Measurements from ENCODE around the gene KCTD17.

KCTD17 gene

GRCh38 chr22:37077802-37078448 is 26.4 kb downstream of the KCTD17 start:
- DNase-seq: peak in 28 of 51 donors; percentile 1 to 67 (median 14)

- no peak for DNase-seq
Measured at GRCh38 chr22:37079158-37079557, 27.6 kb downstream of the KCTD17 start.

- DNase-seq: no peak
Measured at GRCh38 chr22:37079668-37080171, 28.2 kb downstream of the KCTD17 start.

GRCh38 chr22:37080438-37080837 is 28.9 kb downstream of the KCTD17 start:
- no peak for DNase-seq

GRCh38 chr22:37080838-37081237 is 29.3 kb downstream of the KCTD17 start:
- DNase-seq: no peak

GRCh38 chr22:37082251-37082873 is 30.8 kb downstream of the KCTD17 start:
- no peak for DNase-seq

- no peak for DNase-seq
Measured at GRCh38 chr22:37083914-37084313, 32.4 kb downstream of the KCTD17 start.

GRCh38 chr22:37084385-37084784 is 32.8 kb downstream of the KCTD17 start:
- no peak for DNase-seq

- DNase-seq: no peak
Measured at GRCh38 chr22:37086184-37086583, 34.6 kb downstream of the KCTD17 start.

- DNase-seq: no peak
Measured at GRCh38 chr22:37088108-37088605, 36.6 kb downstream of the KCTD17 start.

- DNase-seq: no peak
Measured at GRCh38 chr22:37088750-37089408, 37.3 kb downstream of the KCTD17 start.

- no peak for DNase-seq
Measured at GRCh38 chr22:37089434-37089833, 37.9 kb downstream of the KCTD17 start.

GRCh38 chr22:37090920-37091695 is 39.6 kb downstream of the KCTD17 start:
- DNase-seq: no peak

- no peak for DNase-seq
Measured at GRCh38 chr22:37091994-37092393, 40.5 kb downstream of the KCTD17 start.

GRCh38 chr22:37092997-37093396 is 41.5 kb downstream of the KCTD17 start:
- DNase-seq: no peak

- no peak for DNase-seq
Measured at GRCh38 chr22:37094239-37094638, 42.7 kb downstream of the KCTD17 start.

- DNase-seq: peak in 1 of 51 donors; percentile 14
Measured at GRCh38 chr22:37095113-37095512, 43.6 kb downstream of the KCTD17 start.

- DNase-seq: no peak
Measured at GRCh38 chr22:37097346-37097745, 45.8 kb downstream of the KCTD17 start.

- no peak for DNase-seq
Measured at GRCh38 chr22:37098976-37099591, 47.5 kb downstream of the KCTD17 start.

- DNase-seq: no peak
Measured at GRCh38 chr22:37100589-37101127, 49.1 kb downstream of the KCTD17 start.
